NK-92 (cell line): Measurements from ENCODE around the gene MAP7.
"Not testable (repeated sequence)": the region's sequence is repeated elsewhere in the genome, so short reads cannot be mapped to it uniquely, and the experiment has no call there.

ENCODE experiments used
- DNase-seq: peaks from one replicate; lab custom pipeline; 2025; ENCODE audit not compliant: unreplicated experiment; lab: John Stamatoyannopoulos, UW

MAP7 gene

DNA sequence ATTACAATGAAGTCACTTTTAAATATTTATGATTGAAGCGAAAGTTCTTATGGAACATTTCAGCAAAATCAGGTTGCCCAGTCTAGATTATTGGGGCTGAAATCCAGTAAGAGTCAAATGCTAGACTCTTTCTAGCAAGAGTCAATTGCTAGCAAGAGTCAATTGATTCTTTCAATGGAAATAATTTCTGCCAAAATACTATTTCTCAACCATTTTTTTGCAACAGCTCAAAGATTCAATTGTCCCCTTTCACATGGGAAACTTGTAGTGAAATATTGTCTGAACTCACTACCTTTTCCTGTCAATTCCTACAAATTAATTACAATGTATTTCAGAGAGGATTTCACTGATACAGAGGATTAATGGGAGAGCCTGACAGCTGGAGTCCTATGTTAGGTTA is 78.3 kb downstream of the MAP7 start:
- DNase-seq: no peak

DNA sequence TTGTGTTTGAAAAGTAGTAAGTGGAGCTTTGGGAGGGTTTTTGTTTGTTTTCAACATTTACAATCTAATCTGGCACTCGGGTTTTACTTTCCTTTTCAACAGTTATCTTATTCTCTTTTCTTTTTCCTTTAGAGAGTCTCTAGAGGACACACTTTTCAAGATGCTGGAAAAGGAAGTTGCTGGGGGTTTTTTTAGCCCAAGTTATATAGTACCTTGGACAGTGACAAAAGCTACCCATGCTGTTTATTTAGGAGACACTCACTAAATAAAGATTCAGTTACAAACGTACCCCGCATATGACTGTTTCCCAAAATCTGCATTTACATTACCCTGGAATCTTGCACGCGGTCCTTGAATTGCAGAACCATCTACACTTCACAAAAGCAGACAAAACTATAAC is 78.8 kb downstream of the MAP7 start:
- DNase-seq: no peak

DNA sequence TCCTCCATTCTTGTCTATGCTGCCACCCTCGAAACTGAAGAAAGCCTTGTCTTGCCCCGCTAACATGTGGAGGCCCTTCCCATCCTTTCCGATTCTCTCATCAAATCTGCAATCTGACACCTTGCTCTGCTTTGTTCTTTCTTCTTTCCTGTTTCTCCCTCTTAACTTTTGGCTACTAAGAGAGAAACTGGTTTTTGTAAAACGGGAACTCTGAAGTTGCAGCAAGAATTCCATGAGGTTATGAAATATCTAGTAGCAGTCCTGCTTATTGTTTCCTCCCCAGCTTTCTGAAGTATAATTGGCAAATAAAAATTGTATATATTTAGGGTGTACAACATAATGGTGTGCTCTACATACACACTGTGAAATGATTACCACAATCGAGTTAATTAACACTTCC is 80.2 kb downstream of the MAP7 start:
- no peak for DNase-seq

DNA sequence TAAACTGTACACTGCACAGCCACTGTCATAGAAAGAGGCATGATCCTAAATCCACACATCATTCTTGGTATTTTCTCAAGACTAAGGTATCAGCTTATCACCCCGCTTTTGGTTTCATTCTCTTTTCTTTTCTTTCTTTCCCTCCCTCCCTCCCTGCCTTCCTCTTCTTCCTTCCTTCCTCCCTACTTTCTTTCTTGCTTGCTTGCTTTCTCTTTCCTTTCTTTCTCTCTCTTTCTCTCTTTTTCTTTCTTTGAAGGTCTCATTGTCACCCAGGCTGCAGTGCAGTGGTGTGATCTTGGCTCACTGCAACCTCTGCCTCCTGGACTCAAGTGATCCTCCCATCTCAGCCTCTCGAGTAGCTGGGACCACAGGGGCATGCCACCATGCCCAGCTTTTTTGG is 81.1 kb downstream of the MAP7 start:
- DNase-seq: no peak

DNA sequence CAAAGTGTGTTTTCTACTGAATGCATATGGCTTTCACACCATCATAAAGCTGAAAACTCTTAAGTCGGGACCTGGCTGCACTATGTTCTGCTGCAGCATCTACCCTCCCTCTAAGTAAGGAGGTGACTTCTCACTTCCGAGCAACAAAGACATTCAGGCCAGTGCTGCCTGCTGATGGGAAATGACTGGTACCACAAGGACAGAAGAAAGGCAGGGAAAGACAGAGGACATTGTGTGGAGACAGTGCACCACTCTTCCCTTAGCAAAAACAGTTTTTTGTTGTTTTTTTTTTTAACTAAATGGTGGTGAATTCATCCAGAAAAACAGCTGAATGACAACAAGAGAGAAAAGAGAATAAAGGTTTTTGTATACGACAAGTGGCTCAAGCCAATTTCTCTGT is 81.5 kb downstream of the MAP7 start:
- DNase-seq: no peak

DNA sequence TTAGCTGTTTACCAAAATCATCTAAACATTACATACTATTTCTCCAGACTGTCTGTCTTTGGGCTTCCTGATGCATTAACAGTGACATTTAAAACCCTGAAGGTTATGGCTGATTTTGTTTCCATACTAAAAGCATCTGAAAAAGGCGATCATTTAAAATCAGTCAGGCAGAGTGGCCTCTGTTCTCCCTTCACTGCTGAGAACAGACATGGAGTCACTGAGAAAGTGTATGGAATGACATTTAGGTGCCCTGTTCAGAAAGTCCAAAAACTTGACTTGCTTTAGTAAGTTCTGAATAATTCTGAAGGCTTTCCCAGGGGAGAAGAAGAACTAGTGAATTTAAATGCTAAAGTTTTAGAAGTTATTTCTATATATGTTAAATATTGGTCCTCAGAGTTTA is 83.0 kb downstream of the MAP7 start:
- no peak for DNase-seq

DNA sequence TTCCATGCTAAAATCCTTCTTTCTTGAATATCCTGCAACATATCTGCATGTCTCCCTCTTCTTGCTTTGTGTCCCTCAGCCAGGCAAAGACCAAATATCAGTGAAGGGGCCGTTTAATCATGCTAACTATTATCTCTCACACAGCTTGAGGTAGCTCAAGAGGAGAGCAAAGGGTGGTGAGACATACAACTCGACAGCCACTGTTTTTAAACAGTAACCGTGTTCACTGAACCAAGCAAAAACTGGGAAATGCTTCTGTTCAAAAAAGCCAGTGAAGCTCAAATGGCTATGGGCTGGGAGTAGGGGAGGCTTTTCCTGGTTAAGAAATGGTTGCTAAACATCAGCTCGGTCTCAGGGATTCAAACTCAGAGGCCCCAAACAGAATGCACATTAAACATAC is 83.4 kb downstream of the MAP7 start:
- no peak for DNase-seq

DNA sequence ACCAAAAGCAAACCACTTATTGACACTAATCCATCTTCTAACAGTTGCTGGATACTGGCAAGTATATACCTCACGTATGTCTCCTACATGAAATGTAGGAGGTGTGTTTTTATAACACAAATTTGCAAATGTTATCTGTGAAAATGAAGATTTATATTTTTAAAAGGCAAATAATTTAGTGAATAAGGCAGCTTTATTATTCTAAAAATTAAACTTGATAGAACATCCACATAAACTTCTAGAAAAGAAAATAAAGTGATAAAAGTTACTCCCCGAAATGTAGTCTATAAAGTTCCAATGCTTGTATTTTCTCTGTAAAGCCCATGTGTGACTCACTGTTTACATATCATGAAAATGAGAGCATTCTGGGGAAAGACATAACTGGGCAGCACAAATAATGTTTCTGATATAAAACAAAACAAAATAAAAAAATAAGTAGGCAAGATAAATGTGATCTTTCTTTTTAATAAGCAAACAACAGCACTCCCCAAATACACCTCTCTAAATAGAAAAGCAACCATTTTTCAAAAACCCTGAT is 84.4 kb downstream of the MAP7 start:
- DNase-seq: no peak

DNA sequence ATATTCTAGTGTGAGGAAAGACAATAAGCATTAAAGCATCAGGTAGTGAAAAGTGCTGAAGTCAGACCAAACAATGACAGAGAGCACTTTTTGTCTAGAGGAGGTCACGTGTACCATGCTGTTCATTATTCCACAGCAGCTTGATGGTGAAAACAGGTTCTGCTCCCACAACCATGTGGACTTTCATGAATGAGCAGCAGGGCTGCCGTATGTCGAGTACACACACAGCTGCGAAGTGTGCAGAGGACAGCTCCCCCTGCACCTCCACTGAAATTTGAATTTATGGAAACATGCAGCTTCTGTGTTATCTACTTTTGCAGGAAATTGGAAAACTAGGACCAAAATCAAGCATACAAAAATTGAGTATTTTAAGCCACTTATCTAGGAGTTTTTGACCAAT is 85.3 kb downstream of the MAP7 start:
- DNase-seq: no peak

DNA sequence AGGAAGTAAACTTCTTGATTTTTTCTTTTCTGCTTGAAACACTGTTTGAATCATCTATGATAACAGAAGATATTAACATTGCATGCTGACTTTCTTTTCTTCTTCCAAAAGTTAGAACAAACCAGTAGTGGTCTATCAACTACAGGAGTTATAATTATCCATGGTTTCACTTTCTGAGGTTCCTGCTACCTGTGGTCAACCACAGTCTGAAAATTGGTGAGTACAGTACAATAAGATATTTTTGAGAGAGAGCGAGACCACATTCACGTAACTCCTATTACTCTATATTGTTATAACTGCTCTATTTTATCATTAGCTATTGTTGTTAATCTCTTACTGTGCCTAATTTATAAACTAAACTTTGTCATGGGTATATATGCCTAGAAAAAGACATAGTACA is 86.1 kb downstream of the MAP7 start:
- no peak for DNase-seq

DNA sequence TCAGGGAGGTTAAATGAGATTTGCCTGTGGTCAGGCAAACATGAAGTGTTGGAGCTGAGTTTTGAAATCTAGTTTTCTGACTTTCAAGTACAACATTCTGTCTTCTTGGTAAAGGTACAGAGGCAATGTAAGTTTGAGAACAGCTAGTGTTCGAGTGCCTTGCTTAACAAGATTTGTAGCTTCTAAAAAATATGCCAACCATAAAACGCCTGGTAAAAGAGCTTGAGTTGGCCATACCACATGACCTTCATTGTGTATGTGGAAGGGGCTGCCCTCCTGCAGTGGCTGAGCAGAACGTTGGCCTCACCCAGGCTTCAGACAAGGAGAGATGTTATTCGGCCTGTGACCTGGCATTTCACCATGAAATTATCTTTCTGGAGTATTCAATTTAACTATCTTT is 86.5 kb downstream of the MAP7 start:
- DNase-seq: no peak

DNA sequence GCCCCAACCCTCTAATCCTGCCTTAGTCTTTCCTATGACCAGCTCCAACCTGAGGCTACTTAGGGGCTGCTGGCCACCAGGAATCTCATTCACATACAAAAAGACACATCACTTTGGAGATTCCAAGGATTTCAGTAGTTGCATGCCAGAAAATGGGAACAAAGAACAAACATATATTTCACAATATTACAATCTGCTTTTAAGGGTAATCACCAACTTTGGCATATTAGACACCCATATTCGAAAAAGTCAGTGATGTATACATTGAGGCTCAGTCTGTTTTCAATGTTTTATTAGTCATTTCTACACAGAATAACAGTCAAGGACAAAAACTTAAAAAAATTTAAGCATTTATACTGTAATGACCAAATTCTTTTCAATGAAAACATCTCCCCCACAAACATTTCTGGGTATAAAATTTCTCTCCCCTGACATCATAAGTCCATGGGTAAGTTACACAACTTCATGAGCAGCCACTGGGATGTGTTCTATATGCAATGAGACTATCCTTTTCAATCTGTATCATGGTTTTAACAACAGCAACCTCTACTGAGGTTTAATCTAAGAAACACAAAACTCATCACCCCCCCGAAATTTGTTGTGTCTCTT is 103.5 kb downstream of the MAP7 start:
- DNase-seq: no peak

DNA sequence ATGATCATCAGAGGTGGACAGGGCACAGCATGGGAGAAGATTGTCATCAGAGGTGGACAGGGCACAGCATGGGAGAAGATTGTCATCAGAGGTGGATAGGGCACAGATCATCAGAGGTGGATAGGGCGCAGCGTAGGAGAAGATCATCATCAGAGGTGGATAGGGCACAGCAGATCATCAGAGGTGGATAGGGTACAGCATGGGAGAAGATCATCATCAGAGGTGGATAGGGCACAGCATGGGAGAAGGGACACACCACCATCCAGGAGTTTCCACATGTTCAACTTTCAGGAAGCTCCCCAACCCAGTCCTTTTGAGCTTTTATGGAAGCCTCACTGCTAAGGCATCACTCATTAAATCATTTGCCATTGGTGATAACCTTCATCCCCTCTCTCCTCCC is 104.1 kb downstream of the MAP7 start:
- no peak for DNase-seq

DNA sequence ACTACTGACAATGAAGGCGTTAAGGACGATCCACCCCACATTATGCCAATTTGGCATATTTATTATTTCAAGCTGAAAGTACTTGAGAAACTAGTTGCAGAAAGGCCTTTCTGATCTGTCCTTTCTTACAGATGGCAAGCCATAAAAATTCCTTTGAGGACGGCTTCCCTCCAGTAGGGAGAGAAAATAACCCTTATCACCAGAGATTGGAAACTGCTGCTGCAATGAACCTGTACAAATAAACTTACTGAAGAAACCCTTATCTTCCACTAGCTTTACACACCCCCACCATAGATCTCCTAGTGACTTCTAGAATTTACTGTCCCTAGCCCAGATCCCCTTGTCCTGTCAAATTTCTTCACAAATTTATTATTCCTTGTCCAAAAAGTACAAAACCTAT is 105.2 kb downstream of the MAP7 start:
- no peak for DNase-seq

DNA sequence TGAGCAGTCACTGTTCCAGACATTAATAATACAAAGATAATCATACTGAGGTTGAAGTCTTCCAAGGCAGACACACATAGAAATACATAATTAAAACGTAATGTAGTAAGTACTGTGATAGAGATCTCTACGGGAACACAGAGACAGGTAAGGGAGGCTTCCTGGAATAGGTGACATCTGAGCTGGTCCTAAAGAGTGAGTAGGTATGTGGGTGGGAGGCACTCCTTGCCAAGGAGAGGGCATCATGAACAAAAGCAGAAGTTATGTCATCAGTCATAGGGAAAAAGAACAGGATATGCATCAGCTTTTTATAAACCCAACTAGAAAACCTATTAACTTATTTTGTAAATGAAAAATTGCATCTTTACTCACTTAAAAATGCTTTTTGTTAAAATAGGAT is 110.0 kb downstream of the MAP7 start:
- no peak for DNase-seq

DNA sequence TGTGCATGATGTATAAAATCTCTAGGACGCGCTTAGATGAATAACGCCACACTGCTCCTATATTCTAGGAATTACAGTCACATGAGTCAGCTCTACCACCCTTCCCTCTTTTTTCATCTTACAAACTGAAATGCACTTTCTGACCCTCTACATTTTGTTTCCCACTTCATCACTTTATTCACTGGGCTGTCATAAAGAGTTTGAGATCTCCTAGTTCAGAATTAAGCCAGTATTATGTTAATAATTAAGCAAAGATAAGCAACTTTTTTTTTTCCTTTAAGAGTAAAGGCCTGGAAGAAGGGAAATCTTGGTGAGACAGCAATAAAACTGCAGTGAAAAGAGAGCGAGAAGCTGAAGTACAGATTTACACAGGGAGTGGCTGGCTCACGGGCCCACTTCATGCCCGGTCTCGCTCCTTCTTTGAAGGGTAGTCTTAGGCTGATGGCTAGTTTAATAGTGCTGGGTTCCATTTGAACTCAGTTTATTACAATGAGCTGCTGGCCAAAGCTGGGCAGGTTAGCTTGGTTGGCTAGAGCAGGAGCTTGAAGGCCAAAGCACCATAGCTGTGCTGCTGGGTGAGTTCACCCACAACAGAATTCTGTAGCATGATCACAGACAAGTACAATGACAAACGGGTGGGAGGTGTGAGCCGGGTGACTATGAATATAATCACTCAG is 110.6 kb downstream of the MAP7 start:
- DNase-seq: no peak

DNA sequence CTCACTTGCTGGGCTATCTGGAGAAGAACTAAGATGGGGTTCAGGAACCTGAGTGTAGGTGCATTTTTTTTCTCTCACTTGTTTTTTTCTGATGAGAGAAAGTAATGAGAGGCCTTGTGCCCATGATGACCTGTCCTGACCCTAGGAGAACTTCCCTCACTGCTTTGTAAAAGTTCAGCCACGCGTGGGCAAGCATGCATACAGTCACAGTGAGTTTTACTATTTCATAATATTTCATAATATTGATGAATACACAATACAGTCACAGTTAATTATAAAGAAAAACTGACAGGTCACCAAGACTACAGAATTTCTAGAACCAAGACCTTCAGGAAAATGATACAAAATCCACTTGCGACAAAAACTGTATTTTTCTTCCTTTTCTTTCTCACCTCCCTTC is 111.8 kb downstream of the MAP7 start:
- no peak for DNase-seq

DNA sequence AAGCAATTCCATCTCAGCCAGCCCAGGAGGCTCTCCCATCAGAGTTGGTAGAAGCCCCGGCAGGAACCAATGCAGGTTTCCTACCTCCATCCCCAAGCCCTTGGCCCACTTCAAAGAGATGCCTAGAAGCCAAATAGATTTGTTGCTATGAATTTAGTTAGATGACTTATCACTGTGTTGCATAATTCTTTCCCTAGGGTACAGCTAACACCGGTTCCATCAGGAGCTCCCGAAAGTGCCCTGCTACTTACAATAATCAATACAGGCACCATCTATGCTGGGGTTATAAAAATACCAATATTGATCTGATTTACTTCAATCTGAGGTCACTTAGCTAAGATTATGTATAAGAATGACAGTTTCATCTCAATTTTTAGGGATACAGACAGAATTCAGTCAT is 113.0 kb downstream of the MAP7 start:
- no peak for DNase-seq

DNA sequence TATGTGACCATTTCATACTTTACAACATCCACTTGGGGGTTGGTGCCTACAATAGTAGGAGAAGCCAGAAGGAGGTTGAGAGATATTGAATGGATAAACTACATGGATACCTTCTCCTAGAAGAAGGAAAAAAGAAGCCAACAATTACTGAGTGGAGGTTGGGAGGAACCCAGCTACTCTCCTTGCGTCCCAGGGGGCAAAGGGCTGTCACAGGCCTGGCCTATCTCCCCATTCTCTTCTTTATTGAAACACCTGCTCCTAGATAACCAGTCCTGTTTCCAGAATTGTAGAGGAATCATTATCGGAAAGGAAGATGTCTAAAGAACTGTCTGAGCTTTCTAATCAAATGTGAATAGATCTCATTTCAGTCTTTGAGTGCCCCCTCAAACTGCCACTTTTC is 115.1 kb downstream of the MAP7 start:
- DNase-seq: no peak

DNA sequence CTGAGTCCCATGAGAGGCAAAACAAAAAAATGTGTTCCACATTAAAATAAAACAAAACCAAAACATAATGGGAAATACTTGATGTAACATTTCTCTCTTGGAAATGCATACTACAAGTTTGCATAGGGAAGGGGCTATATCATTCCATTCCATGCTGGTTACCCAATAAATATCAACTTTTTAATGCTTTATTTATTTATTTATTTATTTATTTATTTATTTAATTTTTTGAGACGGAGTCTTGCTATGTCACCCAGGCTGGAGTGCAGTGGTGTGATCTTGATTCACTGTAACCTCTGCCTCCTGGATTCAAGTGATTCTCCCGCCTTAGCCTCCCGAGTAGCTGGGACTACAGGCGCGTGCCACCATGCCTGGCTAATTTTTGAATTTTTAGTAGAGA is 118.9 kb downstream of the MAP7 start:
- not testable (repeated sequence) for DNase-seq

DNA sequence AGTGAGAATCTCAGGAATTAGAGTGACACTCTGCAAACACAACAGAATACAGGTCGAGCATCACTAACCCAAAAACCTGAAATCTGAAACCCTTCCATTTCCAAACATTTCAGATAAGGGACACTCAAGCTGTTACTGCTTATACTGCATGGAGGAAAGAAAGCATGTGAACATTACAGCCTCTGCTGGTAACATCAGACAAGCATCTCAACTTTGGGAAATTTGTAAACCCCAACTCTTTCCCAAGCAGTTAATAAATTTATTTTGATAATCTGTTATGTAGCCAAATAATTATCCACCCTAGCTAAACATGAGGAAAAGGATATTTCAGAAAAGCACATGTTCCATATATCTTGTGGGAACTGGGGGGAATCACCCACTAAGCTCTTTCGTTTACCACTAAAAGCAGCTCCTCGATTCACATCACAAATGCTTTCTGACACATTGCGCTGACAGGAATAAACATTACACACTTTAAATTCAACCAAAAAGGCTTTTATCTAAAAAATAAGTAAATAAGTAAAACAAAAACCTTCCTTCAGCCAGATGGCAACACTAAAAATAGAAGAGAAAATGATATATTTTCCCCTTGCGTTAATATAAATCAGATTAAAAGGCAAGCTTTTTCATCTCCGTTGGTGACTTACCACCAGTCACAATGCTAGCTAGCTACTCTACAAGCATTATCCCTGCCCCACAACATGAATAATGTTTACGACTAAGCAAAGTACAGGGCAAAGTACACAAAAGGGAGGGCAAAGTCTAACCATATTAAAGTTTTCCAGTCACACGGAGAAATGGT is 120.8 kb downstream of the MAP7 start:
- no peak for DNase-seq

DNA sequence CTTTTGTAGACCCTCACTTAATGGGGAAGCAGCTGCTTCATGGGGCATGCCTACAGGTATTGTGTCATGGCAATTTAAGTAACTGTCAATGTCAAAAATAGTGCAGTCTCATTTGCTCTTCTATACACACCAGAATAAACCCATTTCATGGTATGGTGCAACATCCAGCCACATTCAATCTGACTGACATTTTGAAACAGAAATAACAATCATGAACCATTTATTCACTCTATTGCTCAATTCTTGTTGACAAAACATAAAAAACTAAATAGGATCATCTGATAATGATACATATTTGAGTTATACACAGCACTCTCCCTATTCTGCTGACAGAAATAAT is 122.9 kb downstream of the MAP7 start:
- no peak for DNase-seq
